ENCODE data around the gene NFIX.

The NFIX gene

GRCh38 chr19:13132471-13133180, 137.4 kb downstream of the NFIX start:
- in situ Hi-C loops (cut with MboI; ENCODE audit: low sequenced_read_pairs, unreplicated experiment) = no loop called here
- no peak for TF ChIP-seq CTCF (IDR thresholded peaks at IDR 0.05; ENCODE audit: borderline replicate concordance, control extremely low read depth, extremely low read depth, insufficient read depth, missing control alignments)
- DNase-seq (ENCODE audit: low spot score) = no peak

- DNase-seq (ENCODE audit: low spot score) = no peak
- no peak for TF ChIP-seq CTCF (IDR thresholded peaks at IDR 0.05; ENCODE audit: borderline replicate concordance, control extremely low read depth, extremely low read depth, insufficient read depth, missing control alignments)
- in situ Hi-C loops (cut with MboI; ENCODE audit: low sequenced_read_pairs, unreplicated experiment) = no loop called here
These were observed 138.1 kb downstream of the NFIX start for GRCh38 chr19:13133241-13133870.

- DNase-seq (ENCODE audit: low spot score) = no peak
- in situ Hi-C loops (cut with MboI; ENCODE audit: low sequenced_read_pairs, unreplicated experiment) = no loop called here
- TF ChIP-seq CTCF (IDR thresholded peaks at IDR 0.05; ENCODE audit: borderline replicate concordance, control extremely low read depth, extremely low read depth, insufficient read depth, missing control alignments) = no peak
These were observed 139.4 kb downstream of the NFIX start for GRCh38 chr19:13134626-13135025.

- no peak for DNase-seq (ENCODE audit: low spot score)
- no peak for TF ChIP-seq CTCF (IDR thresholded peaks at IDR 0.05; ENCODE audit: borderline replicate concordance, control extremely low read depth, extremely low read depth, insufficient read depth, missing control alignments)
- in situ Hi-C loops (cut with MboI; ENCODE audit: low sequenced_read_pairs, unreplicated experiment) = no loop called here
These were observed 140.1 kb downstream of the NFIX start for GRCh38 chr19:13135068-13136062.

GRCh38 chr19:13137290-13137794, 142.1 kb downstream of the NFIX start:
- DNase-seq (ENCODE audit: low spot score) = no peak
- no peak for TF ChIP-seq CTCF (IDR thresholded peaks at IDR 0.05; ENCODE audit: borderline replicate concordance, control extremely low read depth, extremely low read depth, insufficient read depth, missing control alignments)
- in situ Hi-C loops (cut with MboI; ENCODE audit: low sequenced_read_pairs, unreplicated experiment) = no loop called here
